Effector memory CD4-positive, alpha-beta T cell (primary cell): Measurements from ENCODE around the gene C16orf89.

Experiments
- DNase-seq, 3 donors: peaks; one replicate each; pipeline ENCODE4 v3.0.0-alpha.2; 2020
- H3K27ac ChIP-seq: 2 replicates; pipeline ENCODE4 v1.7.0; 2013; ENCODE audit warnings: mild to moderate bottlenecking, low read length, moderate library complexity; ENCODE audit not compliant: insufficient read depth, poor library complexity, severe bottlenecking
- H3K27me3 ChIP-seq: replicated peaks from 2 replicates; pipeline ENCODE4 v1.7.0; 2013; ENCODE audit warnings: mild to moderate bottlenecking, low read length; ENCODE audit not compliant: insufficient read depth, control insufficient read depth, poor library complexity, severe bottlenecking
- H3K36me3 ChIP-seq: 2 replicates; pipeline ENCODE4 v1.7.0; 2013; ENCODE audit warnings: mild to moderate bottlenecking, low read length, moderate library complexity; ENCODE audit not compliant: control insufficient read depth, insufficient read depth
- H3K4me1 ChIP-seq: 2 replicates; pipeline ENCODE4 v1.7.0; 2013; ENCODE audit warnings: low read length, mild to moderate bottlenecking; ENCODE audit not compliant: control insufficient read depth, insufficient read depth, poor library complexity, severe bottlenecking
- H3K4me3 ChIP-seq: 2 replicates; pipeline ENCODE4 v1.7.0; 2013; ENCODE audit warnings: low read length, low read depth, mild to moderate bottlenecking; ENCODE audit not compliant: insufficient read depth, poor library complexity, severe bottlenecking
- H3K9me3 ChIP-seq: 2 replicates; pipeline ENCODE4 v1.7.0; 2013; ENCODE audit warnings: mild to moderate bottlenecking, low read length, moderate library complexity; ENCODE audit not compliant: control insufficient read depth

C16orf89 gene

DNA sequence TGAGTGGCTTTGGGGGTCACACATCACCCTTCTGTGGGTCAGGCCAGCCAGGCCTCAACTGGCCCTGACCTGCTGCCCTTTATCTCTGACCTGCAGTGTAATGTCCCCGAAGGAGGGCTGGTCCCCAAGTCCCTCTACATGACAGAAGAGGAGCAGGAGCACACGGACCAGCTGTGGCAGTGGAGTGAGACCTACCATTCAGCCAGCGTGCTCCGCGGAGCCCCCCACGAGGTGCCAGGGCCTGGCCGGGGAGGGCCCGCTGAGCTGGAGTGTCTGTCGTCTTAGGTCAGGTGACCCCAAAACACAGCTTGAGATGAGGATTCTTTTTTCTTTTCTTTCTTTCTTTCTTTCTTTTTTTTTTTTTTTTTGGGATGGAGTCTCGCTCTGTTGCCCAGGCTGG is 58.5 kb downstream of the C16orf89 start:
- Histone ChIP-seq H3K36me3 (no peaks in the 10 kb centered on the region), H3K27me3 (peaks cover 3% of the 10 kb centered on the region), H3K4me3 (no peak overlapping the region), H3K27ac (no peak overlapping the region), H3K4me1 (no peaks in the 10 kb centered on the region), H3K9me3 (no peaks in the 10 kb centered on the region)
- no peak for DNase-seq

DNA sequence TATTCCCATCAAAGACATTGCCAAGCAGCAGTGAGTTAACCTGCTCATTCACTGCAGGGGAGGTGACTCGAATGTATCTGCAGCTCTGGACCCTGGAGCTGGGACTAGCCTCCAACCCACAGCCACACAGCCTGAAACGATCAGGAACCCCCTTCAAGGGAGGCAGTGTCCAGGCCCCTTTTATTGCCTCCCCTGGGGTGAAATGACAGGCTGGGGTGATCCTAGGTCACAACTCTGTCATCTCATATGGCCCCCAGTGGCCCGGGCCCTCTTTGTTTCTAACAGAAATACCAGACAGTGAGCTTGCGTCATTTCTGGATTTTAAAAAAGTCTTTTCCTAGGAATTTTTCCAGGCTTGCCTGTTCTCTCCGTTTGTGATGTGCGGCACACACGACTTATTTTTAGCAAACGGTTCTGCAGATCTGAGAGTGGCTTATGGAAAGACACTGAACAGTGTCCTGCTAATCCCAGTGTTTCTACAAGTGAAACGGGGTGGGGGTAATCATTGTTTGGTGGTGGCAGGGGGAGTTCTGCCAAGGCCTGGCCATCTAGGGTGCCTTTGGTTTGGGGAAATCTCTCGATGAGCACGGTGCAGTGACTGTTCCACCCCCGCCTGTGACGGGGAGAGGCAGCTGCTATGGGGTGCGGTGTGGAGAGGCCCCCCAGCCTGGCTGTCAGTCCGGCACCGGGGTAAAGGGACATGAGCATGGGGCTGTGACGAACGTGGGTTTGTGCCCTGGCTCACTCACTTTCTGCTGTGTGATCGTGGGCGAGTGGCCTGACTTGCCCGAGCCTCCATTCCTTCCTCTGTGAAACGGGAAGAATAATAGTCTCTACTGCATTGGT is 59.2 kb downstream of the C16orf89 start:
- Histone ChIP-seq H3K36me3 (no peaks in the 10 kb centered on the region), H3K4me1 (no peaks in the 10 kb centered on the region)
- no peak for DNase-seq

DNA sequence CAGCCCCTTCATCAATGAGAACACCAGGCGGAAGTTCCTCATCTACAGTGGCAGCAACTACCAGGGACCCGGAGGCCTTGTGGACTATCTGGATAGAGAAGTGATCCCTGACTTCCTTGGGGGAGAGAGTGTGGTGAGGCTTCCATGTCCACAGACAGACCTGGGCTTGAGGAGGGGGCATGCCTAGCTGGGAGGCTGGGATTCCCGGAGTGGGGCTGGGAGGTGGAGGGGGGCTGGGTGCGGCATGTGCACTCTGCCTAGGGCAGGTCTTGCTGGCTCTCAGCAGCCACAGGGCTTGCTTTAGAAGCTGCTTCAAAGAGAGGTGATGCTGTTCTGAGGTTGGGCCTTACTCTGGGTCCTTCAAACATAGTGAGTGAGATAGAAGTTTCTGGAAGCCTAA is 59.8 kb downstream of the C16orf89 start:
- Histone ChIP-seq H3K4me1 (no peaks in the 10 kb centered on the region), H3K36me3 (no peaks in the 10 kb centered on the region), H3K27ac (no peak overlapping the region), H3K9me3 (no peaks in the 10 kb centered on the region), H3K4me3 (no peak overlapping the region), H3K27me3 (peaks cover 3% of the 10 kb centered on the region)
- no peak for DNase-seq

More for the DNA sequence above, 59.2 kb downstream of the C16orf89 start:
- Histone ChIP-seq H3K27me3 (peaks cover 3% of the 10 kb centered on the region), H3K9me3 (no peaks in the 10 kb centered on the region), H3K27ac (no peak overlapping the region), H3K4me3 (no peak overlapping the region)

DNA sequence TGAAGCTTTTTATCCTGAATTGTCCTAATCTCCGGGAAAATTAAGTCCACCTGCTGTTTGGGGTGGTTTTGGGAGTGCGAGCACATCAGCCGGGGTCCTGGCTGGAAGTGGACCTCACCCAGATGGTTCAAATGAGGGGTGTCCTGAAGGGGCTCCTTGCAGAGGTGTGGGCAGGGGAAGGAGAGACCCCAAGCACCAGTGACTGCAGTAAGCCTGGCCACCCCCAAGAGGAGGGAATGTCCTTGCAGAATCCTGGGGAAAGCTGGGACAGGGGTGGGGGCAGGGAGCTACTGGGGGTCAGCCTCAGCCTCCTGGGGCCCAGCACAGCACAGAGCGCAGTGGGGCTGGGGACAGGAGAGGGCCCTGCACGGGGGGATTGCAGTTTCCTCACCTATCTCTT is 61.4 kb downstream of the C16orf89 start:
- Histone ChIP-seq H3K36me3 (no peaks in the 10 kb centered on the region), H3K4me3 (no peak overlapping the region), H3K27me3 (peaks cover 3% of the 10 kb centered on the region), H3K27ac (no peak overlapping the region), H3K9me3 (no peaks in the 10 kb centered on the region), H3K4me1 (no peaks in the 10 kb centered on the region)
- DNase-seq = no peak

DNA sequence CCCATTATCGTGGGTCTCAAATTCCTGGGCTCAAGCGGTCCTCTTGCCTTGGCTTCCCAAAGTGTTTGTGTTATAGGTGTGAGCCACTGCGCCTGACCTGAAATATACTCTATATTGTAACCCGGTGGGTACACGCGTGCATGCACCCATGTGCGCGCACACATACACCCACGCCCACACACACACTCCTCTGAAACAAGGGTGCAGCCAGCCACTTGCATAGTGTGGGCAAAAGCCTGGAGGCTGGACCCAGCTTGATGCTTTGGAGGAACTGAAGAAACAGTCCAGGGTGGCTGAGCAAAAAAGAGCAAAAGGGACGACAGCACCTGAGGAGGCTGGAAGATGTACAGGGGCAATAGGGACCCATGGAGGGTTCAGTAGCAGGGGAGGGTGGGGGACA is 61.9 kb downstream of the C16orf89 start:
- no peak for DNase-seq
- Histone ChIP-seq H3K4me1 (no peaks in the 10 kb centered on the region), H3K27me3 (peaks cover 3% of the 10 kb centered on the region), H3K4me3 (no peak overlapping the region), H3K36me3 (no peaks in the 10 kb centered on the region), H3K9me3 (no peaks in the 10 kb centered on the region), H3K27ac (no peak overlapping the region)

DNA sequence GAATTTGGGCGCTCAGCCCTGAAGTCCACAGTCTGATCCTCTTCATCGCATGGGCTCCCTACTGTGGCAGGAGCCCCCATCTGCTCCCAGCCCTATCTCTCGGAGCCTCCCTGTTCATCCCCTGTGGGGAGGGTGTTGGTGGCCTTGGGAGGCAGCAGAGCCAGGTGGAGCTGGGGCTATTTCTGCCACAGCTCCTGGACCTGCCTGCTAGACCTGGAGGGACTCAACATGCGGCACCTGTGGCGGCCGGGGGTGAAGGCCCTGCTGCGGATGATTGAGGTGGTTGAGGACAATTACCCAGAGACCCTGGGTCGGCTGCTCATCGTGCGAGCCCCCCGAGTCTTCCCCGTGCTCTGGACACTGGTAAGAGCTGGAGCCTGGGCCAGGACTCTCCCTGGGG is 62.5 kb downstream of the C16orf89 start:
- Histone ChIP-seq H3K9me3 (no peaks in the 10 kb centered on the region), H3K27me3 (peaks cover 3% of the 10 kb centered on the region), H3K36me3 (no peaks in the 10 kb centered on the region), H3K4me1 (no peaks in the 10 kb centered on the region), H3K27ac (no peak overlapping the region), H3K4me3 (no peak overlapping the region)
- DNase-seq = no peak

- no peaks in the 10 kb centered on the region for H3K9me3 ChIP-seq
- H3K36me3 ChIP-seq = no peaks in the 10 kb centered on the region
- DNase-seq = no peak
- H3K4me1 ChIP-seq = no peaks in the 10 kb centered on the region
- H3K27me3 ChIP-seq = peaks cover 3% of the 10 kb centered on the region
- no peak overlapping the region for H3K4me3 ChIP-seq
- no peak overlapping the region for H3K27ac ChIP-seq
Observed at GRCh38 chr16:5002699-5003143, 63.0 kb downstream of the C16orf89 start.

DNA sequence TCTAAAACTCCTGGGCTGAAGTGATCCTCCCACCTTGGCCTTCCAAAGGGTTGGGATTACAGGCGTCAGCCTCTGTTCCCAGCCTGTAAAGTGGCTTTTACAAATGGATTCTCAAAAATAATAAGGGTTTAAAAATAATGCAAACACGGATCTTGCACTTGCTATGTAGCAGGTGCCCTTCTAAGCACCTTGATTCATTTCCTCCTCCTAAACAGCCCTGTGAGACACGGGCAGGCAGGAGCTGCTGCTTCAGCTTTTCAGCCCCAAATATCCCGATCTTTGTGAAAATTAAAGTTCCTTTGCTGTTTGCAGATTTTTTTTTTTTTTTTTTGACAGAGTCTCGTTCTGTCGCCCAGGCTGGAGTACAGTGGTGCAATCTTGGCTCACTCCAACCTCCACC is 63.8 kb downstream of the C16orf89 start:
- Histone ChIP-seq H3K4me1 (no peaks in the 10 kb centered on the region), H3K27me3 (peaks cover 3% of the 10 kb centered on the region), H3K4me3 (no peak overlapping the region), H3K36me3 (no peaks in the 10 kb centered on the region), H3K27ac (no peak overlapping the region), H3K9me3 (no peaks in the 10 kb centered on the region)
- no peak for DNase-seq

DNA sequence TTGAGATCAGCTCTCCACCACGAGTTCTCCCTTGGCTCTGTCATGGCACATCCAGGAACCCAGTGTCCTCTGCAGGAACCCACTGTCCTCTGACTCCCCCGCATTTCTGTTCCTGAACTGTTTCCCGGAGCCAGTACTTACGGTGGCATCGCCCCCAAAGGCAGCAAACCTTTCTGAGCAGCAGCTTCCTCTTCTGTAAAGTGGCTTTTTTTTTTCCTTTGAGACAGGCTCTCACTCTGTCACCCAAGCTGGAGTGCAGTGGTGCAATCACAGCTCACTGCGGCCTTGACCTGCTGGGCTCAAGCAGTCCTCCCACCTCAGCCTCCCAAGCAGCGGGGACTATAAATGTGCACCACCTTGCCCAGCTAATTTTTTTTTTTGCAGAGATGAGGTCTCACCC is 64.2 kb downstream of the C16orf89 start:
- Histone ChIP-seq H3K4me3 (no peak overlapping the region), H3K27me3 (peaks cover 3% of the 10 kb centered on the region), H3K9me3 (no peaks in the 10 kb centered on the region), H3K27ac (no peak overlapping the region), H3K4me1 (no peaks in the 10 kb centered on the region), H3K36me3 (no peaks in the 10 kb centered on the region)
- DNase-seq = no peak

- Histone ChIP-seq H3K27me3 (peaks cover 3% of the 10 kb centered on the region), H3K4me1 (no peaks in the 10 kb centered on the region), H3K9me3 (no peaks in the 10 kb centered on the region), H3K4me3 (no peak overlapping the region), H3K27ac (no peak overlapping the region), H3K36me3 (no peaks in the 10 kb centered on the region)
- no peak for DNase-seq
Observed at GRCh38 chr16:5000573-5001001, 65.2 kb downstream of the C16orf89 start.
